HG03064 (cell line): ENCODE data around the gene UMAD1.
"Not testable (repeated sequence)": the region's sequence is repeated elsewhere in the genome, so short reads cannot be mapped to it uniquely, and the experiment has no call there.

Experiments
- ATAC-seq: cut with Tn5 transposase; IDR thresholded peaks from one replicate; pipeline ENCODE4 v1.9.1; 2021; ENCODE audit warnings: low read depth; ENCODE audit not compliant: unreplicated experiment

UMAD1 gene

DNA sequence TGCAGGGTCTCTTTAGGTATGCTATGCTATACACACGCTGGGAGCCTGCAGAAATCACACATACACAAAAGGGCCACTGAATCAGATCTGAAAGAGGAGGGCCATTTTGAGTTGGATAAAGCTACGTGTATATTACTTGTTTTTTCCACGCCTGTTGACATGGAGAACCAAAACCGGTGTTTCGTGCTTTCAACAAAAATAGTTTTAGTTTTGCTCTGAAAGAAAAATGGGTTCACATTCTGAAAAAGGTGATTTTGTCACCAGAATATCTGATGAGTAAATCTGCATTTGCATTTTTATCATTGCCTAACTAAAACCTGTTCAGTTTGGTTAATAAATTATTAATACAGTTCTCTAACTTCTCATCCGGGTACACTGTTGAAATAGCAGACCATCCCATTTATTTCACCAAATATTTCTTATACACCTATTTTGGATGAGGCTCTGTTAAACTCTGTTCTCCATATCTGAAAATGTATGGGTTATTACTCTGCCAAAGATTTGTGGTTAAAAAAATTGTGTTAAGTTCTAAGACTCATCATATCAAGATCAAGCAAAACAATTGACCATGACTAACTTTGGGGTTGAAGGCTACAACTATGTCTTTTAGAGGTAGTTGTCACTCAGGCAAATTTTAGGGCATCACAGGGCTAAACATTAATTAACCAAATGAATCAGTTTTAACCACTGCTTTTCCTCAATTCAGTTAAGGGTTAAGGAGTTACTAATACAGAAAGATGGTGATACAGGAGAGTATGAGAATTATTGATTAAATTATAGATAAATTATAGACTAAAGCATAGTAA, 179.1 kb downstream of the UMAD1 start:
- ATAC-seq: peak; percentile 48

DNA sequence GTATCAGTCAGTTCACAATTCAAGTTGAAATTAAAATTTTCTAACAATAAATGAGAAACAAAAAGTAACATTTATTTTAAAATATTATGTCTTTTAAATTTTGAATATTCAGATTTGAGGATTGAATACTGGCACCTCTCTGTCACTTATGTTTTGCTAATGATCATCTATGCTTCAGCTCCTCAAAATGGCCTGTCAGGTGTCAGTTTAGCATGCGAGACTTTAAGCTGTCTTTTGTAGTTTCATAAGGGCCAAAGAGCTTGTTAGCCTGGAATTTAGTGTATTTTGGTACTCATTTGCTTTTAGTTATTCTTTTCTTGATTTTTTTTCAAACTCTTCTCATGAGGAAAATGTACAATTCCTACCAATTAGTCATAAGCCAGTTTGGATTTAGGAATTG, 179.9 kb downstream of the UMAD1 start:
- peak; percentile 26 for ATAC-seq

DNA sequence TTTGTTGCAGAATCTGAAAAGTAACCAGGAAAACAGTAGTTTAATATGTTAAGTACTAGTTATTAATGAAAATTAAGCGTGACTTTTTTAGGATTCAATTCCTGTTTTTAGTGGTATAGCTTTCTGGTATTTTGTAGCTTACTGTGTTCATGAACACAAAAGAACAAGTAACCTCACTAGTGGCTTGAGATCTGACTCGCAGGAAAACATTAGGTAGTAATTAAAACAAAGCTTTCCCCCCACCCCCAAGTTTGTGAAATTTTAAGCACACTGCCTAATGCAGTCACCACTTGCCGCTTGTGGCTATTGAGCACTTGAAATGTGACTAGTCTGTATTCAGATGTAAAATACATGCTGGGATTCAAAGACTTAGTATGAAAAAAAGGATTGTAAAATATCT, 180.4 kb downstream of the UMAD1 start:
- peak; percentile 44 for ATAC-seq

DNA sequence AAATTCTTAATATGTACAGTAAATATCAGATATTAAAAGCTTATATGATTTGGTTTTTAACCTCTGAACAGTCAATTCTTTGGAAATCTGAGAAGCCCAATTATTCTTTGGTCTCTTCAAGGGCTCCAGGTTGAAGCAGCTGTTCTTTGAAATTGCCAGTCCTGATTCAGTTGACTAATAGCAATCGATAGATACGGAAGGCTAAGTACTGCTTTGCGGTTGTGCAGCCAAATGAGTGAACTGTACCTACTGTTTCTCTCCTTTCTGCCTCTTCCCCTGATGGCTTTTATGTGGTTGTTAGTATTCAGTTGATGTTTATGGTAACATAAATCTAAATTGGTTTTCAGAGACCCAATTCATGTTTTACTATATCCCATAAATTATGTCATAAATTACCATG, 181.0 kb downstream of the UMAD1 start:
- no peak for ATAC-seq

DNA sequence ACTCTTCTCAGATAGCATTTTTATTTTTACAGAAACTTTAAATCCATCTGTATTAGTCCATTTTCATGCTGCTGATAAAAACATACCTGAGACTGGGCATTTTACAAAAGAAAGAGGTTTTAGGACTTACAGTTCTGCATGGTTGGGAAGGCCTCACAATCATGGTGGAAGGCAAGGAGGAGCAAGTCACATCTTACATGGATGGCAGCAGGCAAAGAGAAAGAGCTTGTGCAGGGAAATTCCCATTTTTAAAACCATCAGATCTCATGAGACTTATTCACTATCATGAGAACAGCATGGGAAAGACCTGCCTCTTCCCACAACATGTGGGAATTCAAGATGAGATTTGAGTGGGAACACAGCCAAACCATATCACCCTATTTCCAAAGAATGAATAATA, 184.7 kb downstream of the UMAD1 start:
- ATAC-seq: not testable (repeated sequence)

DNA sequence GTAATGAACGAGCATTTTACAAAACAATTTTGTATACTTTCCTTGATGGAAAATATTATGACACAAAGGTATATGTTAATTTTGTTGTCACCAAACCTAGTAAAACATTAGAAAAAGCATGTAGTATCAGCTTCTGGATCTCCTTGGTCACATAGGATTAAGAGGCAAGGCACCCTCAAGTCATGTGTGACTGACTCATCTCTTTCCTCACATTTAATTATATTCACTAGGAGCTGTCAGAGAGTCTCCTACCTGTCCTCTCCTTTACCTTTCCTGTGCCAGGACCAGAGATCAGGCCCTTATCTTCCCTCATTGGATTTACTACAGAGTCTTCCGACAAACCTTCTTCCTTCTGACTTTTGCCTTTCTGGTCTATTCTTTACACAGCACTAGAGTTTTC, 189.1 kb downstream of the UMAD1 start:
- no peak for ATAC-seq

DNA sequence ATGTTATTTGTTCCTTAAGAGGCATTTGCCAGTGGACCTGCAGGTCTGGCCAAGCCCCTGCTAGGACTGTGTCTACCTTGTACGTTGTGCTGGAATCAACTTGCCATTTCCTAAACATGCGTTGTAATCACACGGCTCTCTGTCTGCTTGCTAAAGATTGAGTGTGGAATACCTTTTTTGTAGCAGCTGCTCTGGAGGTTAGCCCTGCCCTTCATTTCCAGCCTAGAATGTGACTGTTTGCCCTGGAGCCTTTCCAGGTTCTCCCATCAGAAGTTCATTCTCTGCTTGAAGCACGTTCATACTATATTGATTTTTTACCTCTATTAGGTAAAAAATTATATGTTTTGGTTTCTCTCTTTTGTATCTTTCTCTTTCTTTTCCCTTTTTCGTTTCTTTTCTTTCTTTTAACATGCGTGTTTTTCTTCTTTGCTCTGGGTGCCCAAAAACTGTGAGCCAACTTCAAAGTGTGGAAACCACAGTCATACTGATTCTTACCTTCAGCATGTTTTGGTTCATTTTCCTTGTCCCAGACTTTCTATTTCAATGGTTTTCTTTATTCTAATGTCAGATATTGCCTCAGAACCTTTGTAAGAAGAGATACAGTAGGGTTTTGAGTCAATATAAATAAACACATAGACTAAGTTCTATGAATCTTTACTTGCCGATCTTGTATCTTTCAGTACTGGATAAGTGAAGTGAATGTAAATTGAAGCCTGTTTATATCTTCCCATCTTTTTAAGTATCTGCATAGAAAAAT, 189.7 kb downstream of the UMAD1 start:
- ATAC-seq: no peak

DNA sequence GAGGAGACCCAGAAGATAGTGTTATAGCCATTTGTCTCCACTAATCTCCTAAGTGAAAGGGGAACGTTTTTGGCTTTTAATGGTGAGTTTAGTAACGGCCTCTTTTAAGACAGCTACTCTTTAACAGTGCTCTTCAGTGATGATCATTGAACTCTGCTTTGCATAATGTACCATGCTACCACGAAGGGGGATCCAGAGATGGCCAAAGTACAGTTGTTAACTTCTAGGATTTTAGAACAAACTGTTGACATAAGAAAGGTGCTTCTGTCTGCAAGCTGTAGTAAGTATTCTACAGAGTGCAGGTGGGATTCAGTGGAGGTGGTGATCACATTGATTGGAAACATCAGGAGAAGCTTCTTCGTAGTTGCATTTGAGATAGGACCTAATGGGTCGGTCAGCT, 192.0 kb downstream of the UMAD1 start:
- no peak for ATAC-seq

DNA sequence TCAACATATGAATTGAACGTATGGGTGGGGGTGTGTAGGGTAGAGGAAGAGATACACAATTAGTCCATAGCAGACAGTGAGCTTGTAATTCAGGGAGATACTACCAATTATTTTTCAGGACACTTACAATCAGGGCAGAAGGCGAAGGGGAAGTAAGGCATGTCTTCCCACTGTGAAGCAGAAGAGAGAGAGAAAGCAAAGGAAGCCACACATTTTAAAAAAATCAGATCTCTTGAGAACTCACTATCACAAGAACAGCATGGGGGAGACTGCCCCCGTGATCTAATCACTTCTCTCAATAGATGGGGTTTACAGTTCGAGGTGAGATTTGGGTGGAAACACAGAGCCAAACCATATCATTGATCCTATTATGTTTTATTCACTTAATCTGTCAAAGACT, 194.2 kb downstream of the UMAD1 start:
- ATAC-seq: no peak

DNA sequence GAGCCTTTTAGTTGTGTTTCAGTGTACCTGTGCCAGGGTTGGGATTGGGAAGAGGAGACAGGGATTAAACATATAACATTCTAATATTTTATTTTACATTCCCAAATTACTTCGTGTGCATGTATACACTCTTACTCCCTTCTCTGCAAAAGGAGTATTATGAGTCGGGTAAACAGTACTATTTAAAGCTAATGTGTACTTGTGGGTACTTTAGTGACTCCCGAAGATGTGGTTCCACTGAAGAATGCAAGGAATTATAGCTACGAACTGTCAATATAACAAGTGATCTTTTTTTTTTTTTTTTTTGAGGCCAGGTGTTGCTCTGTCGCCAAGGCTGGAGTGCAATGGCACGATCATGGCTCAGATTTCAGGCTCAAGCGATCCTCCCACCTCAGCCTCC, 200.5 kb downstream of the UMAD1 start:
- no peak for ATAC-seq

DNA sequence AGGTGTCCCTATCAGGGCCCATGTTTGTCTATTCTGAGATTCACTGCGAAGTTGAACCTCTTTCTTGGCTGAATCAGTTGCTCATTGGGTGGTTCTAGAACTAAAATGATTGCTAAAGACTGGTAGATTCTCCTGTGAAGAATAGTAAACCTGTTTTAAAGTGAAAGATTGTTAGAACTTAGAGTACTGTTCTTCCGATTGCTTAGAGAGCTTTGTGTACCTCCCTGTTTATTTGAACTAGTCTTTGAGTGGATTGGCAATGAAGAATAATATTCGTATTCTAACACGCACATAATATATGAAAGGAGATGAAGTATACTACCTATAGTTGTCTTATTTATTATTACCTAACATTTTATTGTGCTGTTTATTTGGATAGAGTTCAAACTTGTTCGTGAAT, 202.7 kb downstream of the UMAD1 start:
- no peak for ATAC-seq

DNA sequence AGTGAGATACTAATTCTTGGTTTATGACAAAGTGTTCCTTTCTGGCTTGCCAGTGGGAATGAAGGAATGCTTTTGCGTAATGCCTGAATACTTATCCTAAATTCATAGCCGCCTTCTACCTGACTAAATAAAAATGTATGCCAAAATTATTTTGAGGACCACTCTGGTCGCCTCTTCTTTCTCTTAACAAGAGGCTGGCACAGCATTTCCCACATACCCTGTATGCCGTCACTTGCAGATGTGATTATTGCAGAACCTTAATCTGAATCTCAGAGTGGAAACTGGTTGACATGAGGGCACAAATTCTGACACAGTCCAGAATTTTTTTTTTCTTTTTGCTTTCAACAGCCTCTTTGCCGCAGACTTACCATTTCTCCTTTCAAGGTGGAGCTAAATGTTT, 203.4 kb downstream of the UMAD1 start:
- ATAC-seq: no peak

DNA sequence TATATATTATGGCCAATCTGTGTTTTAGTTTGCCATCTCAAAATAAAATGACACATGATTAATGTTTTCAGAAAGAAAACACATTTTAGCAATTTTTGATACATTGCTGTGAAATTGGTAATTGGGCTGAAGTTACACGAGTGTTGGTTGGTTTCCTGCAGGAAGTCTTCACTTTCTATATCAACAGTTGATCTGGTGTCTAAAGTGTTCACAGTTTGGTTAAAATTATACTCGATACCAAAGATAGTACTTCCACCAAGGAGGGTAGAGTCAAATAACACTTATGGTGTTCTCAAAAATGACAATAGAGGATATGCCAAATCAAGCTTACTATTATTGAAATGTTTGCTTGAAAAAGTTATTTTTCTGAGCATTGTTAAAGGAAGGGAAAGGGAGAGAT, 207.7 kb downstream of the UMAD1 start:
- ATAC-seq: peak; percentile 94

DNA sequence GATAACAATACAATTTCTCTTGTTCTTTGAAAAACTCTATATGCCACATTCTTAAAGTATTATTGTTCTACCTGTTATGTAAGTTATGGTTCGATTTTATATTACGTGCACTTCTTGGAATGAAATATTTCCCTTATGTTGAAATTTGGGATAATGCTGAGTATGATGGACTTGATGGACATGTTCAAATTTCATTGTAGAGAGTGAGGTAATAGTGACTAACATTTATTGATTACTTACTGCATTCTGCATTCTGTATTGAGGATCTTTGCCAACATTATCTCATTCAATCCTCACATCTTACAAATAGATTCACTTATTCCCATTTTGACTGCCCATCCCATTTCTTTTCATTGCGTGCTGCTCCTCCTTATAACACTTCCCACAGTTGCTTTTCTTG, 208.3 kb downstream of the UMAD1 start:
- no peak for ATAC-seq

DNA sequence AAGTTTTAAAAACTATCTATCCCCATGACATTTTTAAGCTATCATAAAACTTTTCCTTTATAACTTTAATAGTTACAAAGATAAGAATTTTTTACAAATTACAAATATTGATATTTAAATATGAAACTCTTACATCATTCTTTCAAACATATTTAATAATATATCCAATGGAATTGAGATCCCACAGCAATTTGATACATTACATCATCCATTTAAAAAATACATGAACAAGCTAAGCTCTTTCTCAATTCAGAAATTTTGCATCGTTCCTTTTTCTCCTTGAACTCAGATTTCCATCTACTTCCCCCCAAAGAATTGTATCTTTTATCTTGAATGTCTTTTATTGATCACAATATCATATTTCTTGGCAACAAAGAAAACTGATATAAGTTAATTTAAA, 209.6 kb downstream of the UMAD1 start:
- no peak for ATAC-seq

DNA sequence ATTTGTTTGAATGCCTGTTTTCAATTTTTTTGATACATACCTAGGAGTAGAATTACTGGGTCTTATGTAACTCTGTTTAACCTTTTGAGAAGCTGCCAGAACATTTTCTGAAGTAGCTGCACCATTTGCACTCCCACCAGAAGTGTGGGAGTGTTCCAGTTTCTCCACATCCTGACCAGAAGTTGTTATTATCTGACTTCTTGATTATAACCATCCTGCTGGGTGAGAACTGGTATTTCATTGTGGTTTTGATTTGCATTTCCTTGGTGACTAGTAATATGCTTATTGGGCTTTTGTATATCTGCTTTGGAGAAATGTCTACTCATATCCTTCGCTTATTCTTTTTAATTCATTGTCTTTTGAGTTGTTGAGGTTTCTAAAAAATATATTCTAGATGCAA, 210.8 kb downstream of the UMAD1 start:
- no peak for ATAC-seq

DNA sequence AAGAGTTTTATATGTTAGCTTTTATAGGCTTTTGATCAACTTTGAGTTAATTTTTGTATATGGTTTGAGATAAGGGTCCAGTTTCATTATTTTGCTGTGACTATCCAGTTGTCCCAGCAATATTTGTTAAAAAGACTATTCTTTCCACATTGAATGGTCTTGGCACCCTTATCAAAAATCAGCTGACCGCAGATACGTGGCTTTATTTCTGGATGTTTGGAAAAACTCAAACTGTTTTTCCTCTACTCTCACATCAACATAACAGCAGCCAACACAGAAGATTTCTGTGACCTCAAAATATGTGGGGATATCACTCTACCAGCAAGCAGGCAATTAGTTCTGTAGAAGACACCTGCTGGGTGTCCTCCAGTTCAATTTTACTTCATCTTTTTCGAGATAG, 211.4 kb downstream of the UMAD1 start:
- no peak for ATAC-seq

DNA sequence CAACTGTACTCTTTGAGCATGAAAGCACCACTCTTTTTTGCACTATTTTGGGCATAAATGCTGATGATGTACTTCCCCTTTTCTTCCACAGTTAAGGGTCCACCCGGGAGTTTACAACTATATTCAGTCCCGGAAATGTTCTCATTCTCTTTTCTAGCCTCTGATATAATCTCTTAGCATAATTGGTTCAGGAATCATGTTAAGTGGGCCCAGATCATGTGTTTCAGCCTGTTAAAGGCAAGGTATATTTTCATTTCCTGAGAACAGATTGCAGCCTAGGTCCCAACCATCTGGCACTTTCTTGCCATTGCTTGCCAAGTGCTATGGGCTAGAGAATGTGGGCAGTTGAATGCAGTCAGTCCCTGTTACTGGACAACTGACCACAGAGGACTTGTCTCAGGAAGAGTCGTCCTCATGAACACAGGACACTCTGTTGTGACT, 216.6 kb downstream of the UMAD1 start:
- no peak for ATAC-seq

DNA sequence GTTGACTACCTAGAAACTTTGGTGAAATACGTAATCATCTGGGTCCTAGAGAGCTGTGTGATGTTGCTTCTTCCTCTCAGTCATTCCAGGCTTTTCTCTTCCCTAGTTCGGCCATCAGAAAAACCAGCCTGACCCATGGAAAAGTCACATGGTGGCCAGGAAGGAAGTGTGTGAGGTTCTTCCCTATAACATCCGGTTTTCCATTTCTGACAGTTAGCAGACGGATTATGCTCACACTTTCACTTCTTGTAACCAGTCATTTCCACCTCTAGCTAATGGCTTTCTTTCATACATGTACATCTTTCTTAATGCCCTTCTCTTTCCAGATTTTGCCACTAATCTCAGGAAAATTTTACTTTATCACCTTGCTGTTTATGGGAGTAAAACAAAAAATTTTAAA, 218.0 kb downstream of the UMAD1 start:
- no peak for ATAC-seq

DNA sequence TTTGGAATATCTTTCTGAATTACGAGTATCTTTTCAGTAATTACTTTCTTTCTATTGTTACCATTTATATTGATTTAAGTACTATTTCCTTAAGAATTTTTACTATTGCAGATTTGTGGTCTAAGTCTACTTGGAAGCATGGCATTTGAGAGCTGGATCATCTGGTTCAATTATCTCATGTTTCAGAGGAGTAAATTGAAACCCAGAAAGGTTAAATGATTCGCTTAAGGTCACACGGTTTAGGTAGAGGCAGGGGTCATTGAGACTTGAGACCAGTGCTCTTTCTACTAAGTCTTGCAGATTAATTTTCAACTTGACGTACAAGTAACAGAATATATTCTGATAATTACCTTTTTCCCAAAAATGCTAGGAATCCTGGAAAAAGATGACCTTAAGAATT, 218.9 kb downstream of the UMAD1 start:
- no peak for ATAC-seq

DNA sequence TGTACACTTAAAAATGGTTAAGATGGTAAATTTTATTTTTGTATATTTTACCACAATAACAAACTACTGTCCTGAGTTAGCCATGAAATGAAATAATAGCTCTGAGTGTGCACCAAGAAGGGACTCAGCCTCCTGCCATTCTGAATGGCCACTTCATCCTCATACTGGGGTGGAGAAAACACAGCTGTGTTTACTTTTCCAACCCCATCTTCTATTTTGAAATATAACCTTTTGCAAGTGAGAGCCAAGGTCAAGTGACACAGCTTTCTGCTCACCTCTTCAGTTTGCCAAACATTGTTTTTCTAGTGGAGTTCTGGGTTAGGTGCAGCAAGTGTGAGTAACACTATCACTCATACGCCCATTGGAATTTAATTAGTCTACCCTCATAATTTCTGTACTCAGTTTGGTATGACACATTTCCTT, 220.7 kb downstream of the UMAD1 start:
- ATAC-seq: no peak

DNA sequence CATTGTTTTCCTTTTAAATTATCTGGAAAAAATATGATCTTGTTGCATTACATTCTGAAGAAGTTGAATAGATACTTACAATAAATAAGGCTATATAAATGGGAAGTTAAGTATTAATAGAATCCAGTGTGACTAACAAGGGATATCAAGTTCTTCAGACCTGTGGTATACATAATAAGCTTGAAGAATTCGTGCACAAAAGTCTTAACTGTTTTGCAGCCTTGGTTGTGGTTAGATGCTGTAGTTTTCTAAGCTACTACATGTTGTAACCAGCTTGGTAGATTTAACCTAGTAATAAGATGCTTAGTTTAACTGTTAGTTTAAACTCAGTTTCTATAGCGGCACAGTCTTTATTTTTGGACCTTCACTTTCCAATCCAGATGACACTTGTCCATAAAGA, 221.8 kb downstream of the UMAD1 start:
- no peak for ATAC-seq
